GM12892 (cell line): ENCODE measurements around the gene EXOC4.

Experiments used
- POLR2A ChIP-seq: IDR thresholded peaks from 2 replicates; pipeline ENCODE4 v1.6.1; 2011; ENCODE audit warnings: low read depth, low read length, control low read depth
- POLR2AphosphoS5 ChIP-seq: IDR thresholded peaks from 2 replicates; pipeline ENCODE4 v1.6.1; 2011; ENCODE audit warnings: low read depth, low read length, control low read depth

- TF ChIP-seq POLR2A (no peak), POLR2AphosphoS5 (no peak)
Measured at GRCh38 chr7:133394369-133394768, 141.5 kb downstream of the EXOC4 start.
